Mammary epithelial cell (primary cell): Measurements from ENCODE around the gene UGT1A8.

Experiments used
- CTCF ChIP-seq, 2 donors: IDR thresholded peaks in 1 of 2; conservative IDR thresholded peaks in 1 of 2; 2 replicates each; pipeline ENCODE4 v1.5.1; 2011 to 2012; ENCODE audit warnings: inconsistent platforms in 2 of 2, low read length in 2 of 2, mild to moderate bottlenecking in 2 of 2, control low read depth in 1 of 2, low read depth in 1 of 2; ENCODE audit not compliant: insufficient read depth in 1 of 2; ENCODE audit errors: extremely low read depth in 1 of 2
- EZH2 ChIP-seq: IDR thresholded peaks from 2 replicates; pipeline ENCODE4 v1.6.1; 2012; ENCODE audit warnings: low read length, inconsistent platforms, borderline replicate concordance

- TF ChIP-seq CTCF (conservative IDR thresholded peaks at IDR 0.05 in 1 of 2, IDR thresholded peaks at IDR 0.05 in 1 of 2; ENCODE audit: extremely low read depth in 1 of 2, insufficient read depth in 1 of 2, low read depth in 1 of 2, low read length in 2 of 2) (no peak), EZH2 (no peak)
Observed at GRCh38 chr2:233791883-233792329, 174.5 kb downstream of the UGT1A8 start.
